ENCODE results near the gene ANAPC2.

The ANAPC2 gene

DNA sequence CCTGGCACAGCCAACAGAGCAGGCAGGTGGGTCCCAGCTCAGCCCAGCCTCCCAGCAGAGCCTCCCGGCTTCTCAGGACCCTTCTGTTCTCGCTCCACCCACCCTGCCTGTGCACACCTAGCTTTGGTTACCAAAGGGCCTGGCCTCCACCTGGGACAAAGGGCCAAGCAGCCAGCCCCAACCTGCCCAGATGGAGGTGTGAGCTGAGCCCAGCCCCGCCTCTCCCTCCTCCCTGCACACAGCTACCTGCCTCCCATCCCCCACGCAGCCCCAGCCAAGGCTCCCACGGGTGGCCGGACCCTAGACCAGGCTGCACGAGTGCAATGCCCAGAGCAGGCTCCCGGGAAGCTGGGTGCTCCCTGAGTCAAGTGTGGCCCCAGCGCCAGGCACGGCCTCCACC is 6.5 kb upstream of the ANAPC2 start:
- DNase-seq (ENCODE audit: low read depth in 2 of 2, low spot score in 1 of 2) = no peak

GRCh38 chr9:137194388-137194787 is 6.0 kb upstream of the ANAPC2 start:
- DNase-seq (ENCODE audit: low read depth in 2 of 2, low spot score in 1 of 2) = no peak

DNA sequence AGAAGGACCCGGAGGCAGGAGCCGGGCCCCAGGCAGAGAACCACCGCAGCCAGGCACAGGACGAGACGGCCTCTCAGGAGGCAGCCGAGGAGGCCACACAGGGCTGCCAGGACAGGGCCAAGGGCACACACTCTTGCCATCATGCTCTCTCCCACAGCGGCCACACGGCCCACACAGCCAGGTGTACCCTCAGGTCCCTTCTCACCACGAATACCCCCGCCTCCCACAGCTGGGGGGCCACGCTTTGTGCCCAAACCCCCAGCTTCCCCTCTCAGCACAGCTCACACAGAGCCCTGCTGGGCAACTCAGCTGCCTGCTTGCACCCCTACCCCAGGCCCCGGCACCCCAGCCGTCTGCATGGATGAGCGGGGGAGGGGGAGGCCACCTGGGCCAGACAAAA is 5.4 kb upstream of the ANAPC2 start:
- no peak for DNase-seq (ENCODE audit: low read depth in 2 of 2, low spot score in 1 of 2)

DNA sequence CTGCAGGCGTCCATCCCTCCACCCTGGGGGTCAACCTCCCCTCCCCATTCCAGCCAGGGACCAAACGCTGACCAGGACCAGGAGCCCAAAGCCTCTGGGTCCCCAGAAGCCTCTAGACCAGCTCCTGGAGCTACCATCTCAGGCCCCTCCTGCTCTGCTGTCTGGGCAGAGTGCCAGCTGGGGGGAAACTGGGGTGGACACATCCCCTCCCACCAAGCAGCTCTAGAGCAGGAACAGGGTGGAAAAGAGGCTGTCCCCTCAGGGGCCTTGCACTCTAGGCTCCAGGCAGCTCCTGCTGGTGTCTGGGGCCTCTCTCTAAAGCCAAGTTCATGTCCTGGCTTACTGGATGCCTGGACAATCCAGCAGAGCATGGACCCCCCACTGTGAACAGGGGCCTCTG is 4.5 kb upstream of the ANAPC2 start:
- DNase-seq (ENCODE audit: low read depth in 2 of 2, low spot score in 1 of 2) = no peak

DNA sequence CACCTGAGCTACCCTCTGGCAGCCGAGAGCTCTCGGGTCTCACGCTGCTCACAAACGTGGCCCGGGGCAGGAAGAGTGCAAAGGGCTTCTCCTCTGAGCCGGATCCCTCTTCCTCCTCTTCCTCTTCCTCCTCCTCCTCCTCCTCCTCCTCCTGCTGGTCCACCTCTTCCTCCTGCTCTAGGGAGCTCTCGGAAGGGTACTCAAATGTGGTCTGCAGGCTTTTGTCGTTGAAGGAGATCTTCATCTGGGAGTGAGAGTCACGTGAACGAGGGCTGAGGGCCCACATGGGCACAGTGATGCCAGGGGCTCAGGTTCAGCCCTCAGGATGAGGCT is 4.1 kb upstream of the ANAPC2 start:
- no peak for DNase-seq (ENCODE audit: low read depth in 2 of 2, low spot score in 1 of 2)

DNA sequence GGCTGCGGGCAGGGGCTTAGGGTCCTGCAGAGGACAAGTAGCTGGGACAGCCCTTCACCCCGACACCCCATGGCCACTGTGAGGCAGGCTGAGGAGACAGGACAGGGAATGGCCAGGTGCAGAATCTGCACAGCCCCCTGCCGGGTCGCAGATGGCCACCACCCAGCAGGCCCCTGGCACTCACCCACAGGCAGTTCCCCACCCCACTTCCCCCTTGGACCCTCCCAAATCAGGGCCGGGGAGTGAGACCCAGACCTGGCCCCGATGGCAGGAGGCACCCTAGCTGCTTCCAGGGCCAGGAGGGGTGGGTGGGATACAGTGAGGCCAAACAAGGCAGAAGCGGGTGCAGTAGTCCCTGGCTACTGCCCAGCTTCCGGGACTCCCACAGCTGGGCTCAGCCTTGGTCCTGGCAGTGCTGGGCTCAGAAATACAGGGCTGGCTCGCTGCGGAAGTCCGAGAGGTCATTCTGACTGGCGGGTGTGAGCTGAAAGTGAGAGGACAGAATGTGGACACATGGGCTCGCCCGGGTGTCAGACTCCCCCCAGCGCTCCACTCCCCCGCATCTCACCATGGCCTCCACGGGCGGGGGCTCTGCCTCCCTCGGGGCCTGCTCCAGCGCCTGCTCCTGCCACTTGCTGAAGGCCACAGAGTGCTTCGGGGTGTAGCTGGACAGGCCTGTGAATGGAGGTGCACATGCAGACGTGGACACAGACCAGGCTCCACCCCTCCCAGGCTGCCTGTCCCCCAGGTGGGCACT is 3.5 kb upstream of the ANAPC2 start:
- DNase-seq (ENCODE audit: low read depth in 2 of 2, low spot score in 1 of 2) = no peak

DNA sequence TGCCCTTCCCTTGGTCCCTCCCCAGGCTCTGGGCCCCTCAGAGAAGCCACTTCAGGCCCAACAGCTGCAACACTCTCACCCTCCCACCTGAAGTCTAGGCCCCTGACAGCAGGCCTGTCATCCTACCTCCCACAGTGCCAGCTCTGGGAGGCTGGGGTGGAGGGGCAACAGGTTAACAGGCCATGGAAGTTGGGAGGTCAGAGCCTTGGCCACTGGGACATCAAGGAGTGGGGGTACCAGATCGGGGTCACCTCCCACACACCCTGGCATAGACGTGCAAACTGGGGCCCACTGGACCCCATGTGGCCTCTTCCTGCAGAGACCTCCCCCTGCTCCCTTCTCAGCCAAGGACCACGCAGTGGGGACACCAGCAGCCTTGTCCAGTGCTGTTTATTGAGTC is 2.9 kb upstream of the ANAPC2 start:
- DNase-seq (ENCODE audit: low read depth in 2 of 2, low spot score in 1 of 2) = no peak

DNA sequence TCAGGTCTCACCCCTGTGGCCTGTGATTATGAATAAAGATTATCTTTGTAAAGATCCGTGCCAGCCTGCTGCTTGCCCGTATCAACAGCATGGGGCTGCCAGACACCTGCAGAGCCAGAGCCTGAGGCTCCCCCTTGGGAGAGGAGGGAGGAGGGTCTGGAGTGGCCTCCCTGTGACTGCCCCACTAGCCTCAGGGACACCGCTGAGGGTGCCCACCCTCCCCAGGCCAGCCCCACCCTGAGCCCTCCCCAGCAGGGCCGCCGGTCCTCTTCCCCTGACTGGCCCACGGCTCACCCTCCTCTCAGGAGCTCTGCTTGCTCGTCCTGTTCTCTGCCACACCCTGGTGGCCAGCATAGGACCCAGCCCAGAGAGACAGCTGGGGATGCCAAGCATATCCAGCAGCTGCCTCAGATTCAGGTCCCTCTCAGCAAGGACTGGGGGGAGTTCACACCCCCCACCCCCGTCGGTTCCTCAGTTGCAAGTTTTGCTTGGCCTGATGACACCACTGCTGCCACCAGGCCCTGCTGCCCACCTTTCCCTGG is 2.0 kb upstream of the ANAPC2 start:
- no peak for DNase-seq (ENCODE audit: low read depth in 2 of 2, low spot score in 1 of 2)

DNA sequence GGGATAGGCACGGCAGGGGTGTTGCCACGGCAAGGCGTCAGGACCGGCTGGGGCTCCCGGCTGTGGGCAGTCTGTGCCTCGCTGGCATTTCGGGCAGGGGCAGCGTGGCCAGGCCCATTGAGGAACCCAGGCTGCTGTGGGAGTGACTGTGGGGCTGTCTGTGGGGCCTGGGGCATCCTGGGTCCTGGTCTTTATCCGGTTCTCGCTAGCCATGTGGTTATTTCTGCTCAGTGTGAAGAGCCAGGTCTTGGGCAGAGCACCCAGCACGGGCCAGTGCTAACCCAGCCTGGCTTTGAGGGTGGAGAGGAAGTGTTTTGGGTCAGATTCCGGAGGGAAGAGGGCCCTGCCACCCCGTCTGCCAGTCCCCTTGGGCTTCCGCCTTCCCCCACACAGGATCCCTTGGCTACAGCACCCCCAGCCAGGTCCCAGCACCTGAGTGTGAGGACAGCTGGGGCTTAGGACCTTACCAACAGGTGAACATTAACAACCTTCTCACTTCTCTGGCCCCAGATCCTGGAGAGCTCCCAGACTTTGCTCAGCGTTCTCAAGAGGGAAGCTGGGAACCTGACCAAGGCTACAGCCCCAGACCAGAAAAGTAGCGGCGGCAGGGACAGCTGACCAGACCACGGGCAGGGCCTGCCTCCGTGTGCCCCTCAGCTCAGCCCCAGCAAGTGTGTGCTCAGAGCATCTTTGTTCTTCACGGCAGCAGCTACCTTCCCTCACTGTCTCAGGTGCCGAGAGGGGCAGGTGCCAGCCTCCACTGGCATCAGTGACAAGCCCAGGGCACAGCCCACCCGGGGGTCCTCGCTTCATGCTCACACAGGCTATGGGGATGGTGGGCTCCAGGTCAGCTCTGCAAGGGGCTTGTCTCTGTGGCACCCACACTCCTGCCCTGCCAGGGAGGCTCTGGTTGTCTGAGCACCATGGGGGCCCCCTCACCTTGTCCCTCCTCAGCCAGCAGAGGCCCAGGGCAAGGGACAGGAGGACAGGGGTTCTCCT is 1.2 kb upstream of the ANAPC2 start:
- DNase-seq (ENCODE audit: low read depth in 2 of 2, low spot score in 1 of 2) = no peak

DNA sequence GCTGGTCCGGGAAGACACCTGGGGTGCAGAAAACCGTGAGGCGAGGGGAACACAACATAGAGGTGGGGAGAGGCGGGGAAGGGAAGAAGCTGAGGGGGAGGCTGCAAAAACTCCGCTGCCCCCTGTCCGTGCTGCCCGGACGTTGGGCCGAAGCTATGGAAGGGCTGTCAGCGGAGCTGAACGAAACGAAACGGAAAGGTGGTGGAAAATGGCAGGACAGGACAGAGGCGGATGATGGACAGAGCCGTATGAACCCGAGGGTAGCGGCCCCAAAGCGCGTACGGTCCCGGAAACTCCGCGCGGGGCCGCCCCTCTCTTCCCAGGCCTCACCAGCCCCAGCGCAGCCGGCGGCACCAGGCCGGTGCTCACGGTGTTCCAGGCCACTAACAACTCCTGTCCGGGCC is 272 bp downstream of the ANAPC2 start:
- no peak for DNase-seq (ENCODE audit: low read depth in 2 of 2, low spot score in 1 of 2)

- no peak for DNase-seq (ENCODE audit: low read depth in 2 of 2, low spot score in 1 of 2)
Observed at GRCh38 chr9:137187386-137187785, 974 bp downstream of the ANAPC2 start.

- no peak for DNase-seq (ENCODE audit: low read depth in 2 of 2, low spot score in 1 of 2)
Observed at GRCh38 chr9:137186385-137186784, 2.0 kb downstream of the ANAPC2 start.

DNA sequence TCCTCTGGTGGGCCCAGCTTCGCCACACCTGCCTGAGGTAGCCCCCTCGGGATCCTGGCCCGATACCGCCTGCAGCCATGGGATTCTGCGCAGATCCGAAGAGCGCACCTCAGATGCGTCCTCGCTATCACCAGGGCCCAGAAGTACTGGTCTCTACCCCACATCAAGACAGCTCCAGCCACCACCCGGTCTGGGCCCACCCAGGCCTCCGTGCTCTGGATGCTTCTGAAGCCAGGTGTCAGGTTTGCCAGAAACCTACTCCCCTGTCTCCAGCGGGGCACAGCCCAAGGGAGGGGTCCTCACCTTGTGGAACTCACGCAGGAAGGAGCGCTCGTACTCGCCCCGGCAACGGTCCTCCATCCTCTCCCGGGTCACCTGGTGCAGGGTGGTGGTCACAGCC is 2.4 kb downstream of the ANAPC2 start:
- DNase-seq (ENCODE audit: low read depth in 2 of 2, low spot score in 1 of 2) = no peak

DNA sequence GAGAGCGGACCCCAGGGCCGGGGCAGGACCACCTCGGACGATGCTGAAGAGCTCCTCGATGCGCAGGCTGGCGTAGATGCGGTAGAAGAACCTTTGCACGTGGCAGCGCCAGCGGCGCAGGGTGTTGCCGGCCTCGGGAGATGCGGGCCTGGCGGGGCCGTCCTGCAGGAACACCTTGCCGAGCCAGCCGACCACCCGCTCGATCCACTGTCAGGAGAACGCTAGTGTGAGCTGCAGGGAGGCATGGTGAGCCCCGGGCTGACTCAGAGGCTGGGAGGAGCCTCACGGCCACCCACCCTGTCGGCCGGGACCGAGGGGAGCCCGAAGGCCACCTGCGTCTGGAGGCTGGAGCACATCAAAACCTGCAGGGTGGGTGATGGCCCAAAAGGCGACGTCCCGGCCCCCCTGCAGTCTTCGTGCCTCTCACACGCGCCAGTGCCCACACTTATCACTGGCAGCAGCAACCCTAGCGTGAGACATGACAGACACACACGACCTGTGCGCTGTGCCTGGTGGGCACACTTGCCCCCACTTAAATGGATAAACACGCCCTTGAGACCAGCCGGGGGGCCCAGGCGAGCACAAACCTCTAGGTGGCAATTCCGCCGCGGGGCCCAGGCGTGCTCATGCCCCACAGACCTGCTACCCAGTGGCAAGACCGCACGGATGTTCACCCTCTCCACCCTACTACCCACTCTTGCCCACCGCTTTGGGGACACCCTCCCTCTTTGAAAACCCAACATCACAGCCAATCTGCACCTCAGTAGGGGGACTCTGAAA is 3.3 kb downstream of the ANAPC2 start:
- DNase-seq (ENCODE audit: low read depth in 2 of 2, low spot score in 1 of 2) = no peak

- no peak for DNase-seq (ENCODE audit: low read depth in 2 of 2, low spot score in 1 of 2)
Observed at GRCh38 chr9:137183980-137184595, 4.3 kb downstream of the ANAPC2 start.

DNA sequence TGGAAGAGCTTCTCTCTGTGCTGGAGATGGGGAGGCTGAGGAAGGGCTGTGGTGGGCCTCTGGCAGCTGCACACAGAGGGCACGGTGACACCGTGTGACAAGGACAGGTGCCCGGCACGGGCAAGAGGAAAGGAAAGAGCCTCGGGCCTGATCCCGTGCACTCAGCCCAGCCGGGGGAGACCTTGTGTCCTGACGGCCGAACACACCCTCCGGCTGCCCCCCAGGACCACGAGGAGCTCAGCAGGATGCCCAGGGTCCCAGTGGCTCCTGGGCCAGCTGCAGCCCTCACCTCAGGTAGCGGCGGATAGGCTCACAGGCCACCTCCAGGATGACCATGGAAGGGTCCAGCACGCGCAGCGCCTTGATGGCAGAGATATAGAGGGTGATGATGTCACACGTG is 5.5 kb downstream of the ANAPC2 start:
- DNase-seq (ENCODE audit: low read depth in 2 of 2, low spot score in 1 of 2) = no peak

GRCh38 chr9:137181680-137182079 is 6.7 kb downstream of the ANAPC2 start:
- DNase-seq (ENCODE audit: low read depth in 2 of 2, low spot score in 1 of 2) = no peak

DNA sequence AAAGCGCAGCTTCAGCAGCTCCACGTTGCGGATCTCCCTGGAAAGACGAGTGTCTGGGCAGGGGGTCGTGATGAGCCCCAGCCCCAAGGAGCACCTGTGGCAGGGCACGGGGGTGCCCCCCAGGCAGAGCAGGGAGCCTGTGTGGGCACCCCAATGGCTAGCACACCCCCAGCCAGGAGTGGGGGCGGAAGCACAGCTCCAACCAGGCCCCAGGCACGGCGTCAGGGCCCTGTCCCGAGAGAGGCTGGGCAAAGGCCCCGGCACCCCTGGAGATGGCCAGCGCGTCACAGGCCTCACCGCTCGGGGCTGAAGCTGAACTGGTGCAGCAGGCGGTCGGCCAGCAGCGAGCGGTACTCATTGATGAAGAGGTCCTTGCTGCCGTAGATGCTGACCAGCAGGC is 7.9 kb downstream of the ANAPC2 start:
- DNase-seq (ENCODE audit: low read depth in 2 of 2, low spot score in 1 of 2) = no peak

GRCh38 chr9:137179761-137180160 is 8.6 kb downstream of the ANAPC2 start:
- no peak for DNase-seq (ENCODE audit: low read depth in 2 of 2, low spot score in 1 of 2)

GRCh38 chr9:137178939-137179630 is 9.3 kb downstream of the ANAPC2 start:
- DNase-seq (ENCODE audit: low read depth in 2 of 2, low spot score in 1 of 2) = no peak
